HepG2 (cell line): ENCODE results near the gene TTC31.

ENCODE experiments used
- CTCF ChIP-seq: sonication (generic); formaldehyde crosslinking; IDR thresholded peaks from 2 replicates; pipeline ENCODE4 v1.5.0; 2020; ENCODE audit warnings: mild to moderate bottlenecking, missing genetic modification reagents, moderate library complexity
- EP300 ChIP-seq, 3 experiments: sonication (generic) in 1 of 3; formaldehyde crosslinking in 1 of 3; IDR thresholded peaks; 2 replicates each; pipeline versions ENCODE4 v1.5.1 to v1.6.1; 2011 to 2020; ENCODE audit warnings: low read depth in 2 of 3, low read length in 2 of 3, borderline replicate concordance in 1 of 3, improper control_type of control experiment in 1 of 3, mild to moderate bottlenecking in 1 of 3, missing genetic modification reagents in 1 of 3, moderate library complexity in 1 of 3
- GATA4 ChIP-seq: sonication (generic); IDR thresholded peaks from 2 replicates; pipeline ENCODE4 v1.6.1; 2016; ENCODE audit warnings: antibody characterized with exemption, low read depth, borderline replicate concordance
- MAF1 ChIP-seq: sonication (generic); formaldehyde crosslinking; IDR thresholded peaks from 2 replicates; pipeline ENCODE4 v1.5.0; 2020; ENCODE audit warnings: missing genetic modification reagents, borderline replicate concordance
- MAX ChIP-seq: IDR thresholded peaks from 2 replicates; pipeline ENCODE4 v1.6.1; 2012; ENCODE audit warnings: inconsistent platforms
- SIN3A ChIP-seq: IDR thresholded peaks from 2 replicates; pipeline ENCODE4 v1.6.1; 2011; ENCODE audit warnings: low read depth, mild to moderate bottlenecking, control low read depth, low read length, borderline replicate concordance
- ZBTB33 ChIP-seq: sonication (generic); formaldehyde crosslinking; IDR thresholded peaks from 2 replicates; pipeline ENCODE4 v1.4.0; 2020; ENCODE audit warnings: missing genetic modification reagents
- ZSCAN9 ChIP-seq: IDR thresholded peaks from 2 replicates; pipeline ENCODE4 v1.6.1; 2016; ENCODE audit warnings: borderline replicate concordance

- no peak for TF ChIP-seq MAX
- no peak for TF ChIP-seq CTCF (CRISPR knock-in tag)
- TF ChIP-seq EP300 (IDR thresholded peaks at IDR 0.05; ENCODE audit: low read depth in 2 of 2, low read length in 2 of 2), result no peak
- no peak for TF ChIP-seq EP300 (CRISPR knock-in tag; IDR thresholded peaks at IDR 0.05; ENCODE audit: borderline replicate concordance)
- no peak for TF ChIP-seq GATA4
- no peak for TF ChIP-seq MAF1
- TF ChIP-seq ZBTB33 (CRISPR knock-in tag), result no peak
- no peak for TF ChIP-seq SIN3A
- no peak for TF ChIP-seq ZSCAN9
These were observed 43.9 kb downstream of the TTC31 start for GRCh38 chr2:74526649-74527230.
